ENCODE data around the gene PHLDA3.
A peak's percentile ranks its signal among the peaks of the same experiment; 100 is the strongest.

The PHLDA3 gene

GRCh38 chr1:201444792-201445191 is 24.2 kb downstream of the PHLDA3 start:
- DNase-seq (no peak), ATAC-seq (ENCODE audit: insufficient read depth, low read depth) (peak; percentile 39; the same call in 1 of the 3 replicates)
- H3K9me3 ChIP-seq (ENCODE audit: insufficient read depth, low read length, severe bottlenecking) = no peaks in the 10 kb centered on the region
- H3K27me3 ChIP-seq (ENCODE audit: insufficient read depth, low read length, poor library complexity) = peaks cover 3% of the 10 kb centered on the region
- TF ChIP-seq EZH2 (IDR thresholded peaks at IDR 0.05; ENCODE audit: borderline replicate concordance, low read depth, low read length, severe bottlenecking) = no peak
- TF ChIP-seq, protein P1, sequence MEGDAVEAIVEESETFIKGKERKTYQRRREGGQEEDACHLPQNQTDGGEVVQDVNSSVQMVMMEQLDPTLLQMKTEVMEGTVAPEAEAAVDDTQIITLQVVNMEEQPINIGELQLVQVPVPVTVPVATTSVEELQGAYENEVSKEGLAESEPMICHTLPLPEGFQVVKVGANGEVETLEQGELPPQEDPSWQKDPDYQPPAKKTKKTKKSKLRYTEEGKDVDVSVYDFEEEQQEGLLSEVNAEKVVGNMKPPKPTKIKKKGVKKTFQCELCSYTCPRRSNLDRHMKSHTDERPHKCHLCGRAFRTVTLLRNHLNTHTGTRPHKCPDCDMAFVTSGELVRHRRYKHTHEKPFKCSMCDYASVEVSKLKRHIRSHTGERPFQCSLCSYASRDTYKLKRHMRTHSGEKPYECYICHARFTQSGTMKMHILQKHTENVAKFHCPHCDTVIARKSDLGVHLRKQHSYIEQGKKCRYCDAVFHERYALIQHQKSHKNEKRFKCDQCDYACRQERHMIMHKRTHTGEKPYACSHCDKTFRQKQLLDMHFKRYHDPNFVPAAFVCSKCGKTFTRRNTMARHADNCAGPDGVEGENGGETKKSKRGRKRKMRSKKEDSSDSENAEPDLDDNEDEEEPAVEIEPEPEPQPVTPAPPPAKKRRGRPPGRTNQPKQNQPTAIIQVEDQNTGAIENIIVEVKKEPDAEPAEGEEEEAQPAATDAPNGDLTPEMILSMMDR (IDR thresholded peaks at IDR 0.05; ENCODE audit: borderline replicate concordance, extremely low read depth, low read length, poor library complexity, severe bottlenecking) = no peak
- no peak overlapping the region for H3K9ac ChIP-seq (ENCODE audit: low read depth, low read length)
- H3K4me2 ChIP-seq (ENCODE audit: insufficient read depth, low read length) = no peak overlapping the region
- H3K4me1 ChIP-seq (ENCODE audit: insufficient read depth, low read length) = peaks cover 4% of the 10 kb centered on the region; the same call in 1 of the 2 replicates
- H3K36me3 ChIP-seq (ENCODE audit: insufficient read depth, low read length) = no peaks in the 10 kb centered on the region
- no peak overlapping the region for H3K4me3 ChIP-seq (ENCODE audit: low read depth in 1 of 2, low read length in 2 of 2)
- H2AFZ ChIP-seq (ENCODE audit: low read depth, low read length) = no peak overlapping the region
- no peaks in the 10 kb centered on the region for H4K20me1 ChIP-seq (ENCODE audit: insufficient read depth, low read length)
- no peaks in the 10 kb centered on the region for H3K79me2 ChIP-seq (ENCODE audit: insufficient read depth, low read length)
- H3K27ac ChIP-seq (ENCODE audit: low read length) = no peak overlapping the region

DNA sequence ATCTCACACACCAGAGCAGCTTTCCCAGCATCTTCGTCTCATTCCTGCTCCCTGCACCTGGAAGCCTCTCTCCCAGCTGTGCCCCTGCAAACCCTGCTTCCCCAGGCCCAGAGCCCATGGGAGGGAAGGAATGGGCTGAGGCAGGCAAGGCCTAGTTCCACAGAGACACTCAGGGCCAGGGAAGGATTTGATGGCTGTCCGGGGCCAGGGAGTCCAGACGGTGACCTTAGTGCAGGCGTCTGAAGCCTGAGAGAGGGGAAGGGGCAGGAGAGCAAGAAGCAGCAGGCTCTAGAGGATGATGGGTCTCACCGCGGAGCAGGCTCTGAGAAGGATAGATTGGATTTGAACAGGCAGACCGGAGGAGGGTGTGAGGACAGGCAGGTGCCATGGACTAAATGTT is 25.2 kb downstream of the PHLDA3 start:
- Histone ChIP-seq H3K79me2 (ENCODE audit: insufficient read depth, low read length) (no peaks in the 10 kb centered on the region), H3K4me3 (ENCODE audit: low read depth in 1 of 2, low read length in 2 of 2) (no peak overlapping the region), H3K4me1 (ENCODE audit: insufficient read depth, low read length) (peaks cover 4% of the 10 kb centered on the region; the same call in 1 of the 2 replicates), H3K9ac (ENCODE audit: low read depth, low read length) (no peak overlapping the region), H3K27me3 (ENCODE audit: insufficient read depth, low read length, poor library complexity) (peaks cover 3% of the 10 kb centered on the region), H2AFZ (ENCODE audit: low read depth, low read length) (no peak overlapping the region), H3K9me3 (ENCODE audit: insufficient read depth, low read length, severe bottlenecking) (no peaks in the 10 kb centered on the region), H3K27ac (ENCODE audit: low read length) (no peak overlapping the region), H4K20me1 (ENCODE audit: insufficient read depth, low read length) (no peaks in the 10 kb centered on the region), H3K36me3 (ENCODE audit: insufficient read depth, low read length) (no peaks in the 10 kb centered on the region), H3K4me2 (ENCODE audit: insufficient read depth, low read length) (no peak overlapping the region)
- TF ChIP-seq, protein P1 (IDR thresholded peaks at IDR 0.05; ENCODE audit: borderline replicate concordance, extremely low read depth, low read length, poor library complexity, severe bottlenecking) = no peak
- TF ChIP-seq EZH2 (IDR thresholded peaks at IDR 0.05; ENCODE audit: borderline replicate concordance, low read depth, low read length, severe bottlenecking) = no peak
- ATAC-seq (ENCODE audit: insufficient read depth, low read depth) (no peak), DNase-seq (no peak)

- no peak overlapping the region for H2AFZ ChIP-seq (ENCODE audit: low read depth, low read length)
- H3K27me3 ChIP-seq (ENCODE audit: insufficient read depth, low read length, poor library complexity) = no peaks in the 10 kb centered on the region
- H3K79me2 ChIP-seq (ENCODE audit: insufficient read depth, low read length) = no peaks in the 10 kb centered on the region
- no peak overlapping the region for H3K27ac ChIP-seq (ENCODE audit: low read length)
- H3K9ac ChIP-seq (ENCODE audit: low read depth, low read length) = no peak overlapping the region
- no peak overlapping the region for H3K4me3 ChIP-seq (ENCODE audit: low read depth in 1 of 2, low read length in 2 of 2)
- H3K9me3 ChIP-seq (ENCODE audit: insufficient read depth, low read length, severe bottlenecking) = no peaks in the 10 kb centered on the region
- H3K36me3 ChIP-seq (ENCODE audit: insufficient read depth, low read length) = no peaks in the 10 kb centered on the region
- H4K20me1 ChIP-seq (ENCODE audit: insufficient read depth, low read length) = no peaks in the 10 kb centered on the region
- DNase-seq (no peak), ATAC-seq (ENCODE audit: insufficient read depth, low read depth) (no peak)
- H3K4me2 ChIP-seq (ENCODE audit: insufficient read depth, low read length) = no peak overlapping the region
- H3K4me1 ChIP-seq (ENCODE audit: insufficient read depth, low read length) = peaks cover 6% of the 10 kb centered on the region; the same call in 1 of the 2 replicates
- no peak for TF ChIP-seq EZH2 (IDR thresholded peaks at IDR 0.05; ENCODE audit: borderline replicate concordance, low read depth, low read length, severe bottlenecking)
- TF ChIP-seq, protein P1 (IDR thresholded peaks at IDR 0.05; ENCODE audit: borderline replicate concordance, extremely low read depth, low read length, poor library complexity, severe bottlenecking) = no peak
These were observed 32.0 kb downstream of the PHLDA3 start for GRCh38 chr1:201436969-201437368.

DNA sequence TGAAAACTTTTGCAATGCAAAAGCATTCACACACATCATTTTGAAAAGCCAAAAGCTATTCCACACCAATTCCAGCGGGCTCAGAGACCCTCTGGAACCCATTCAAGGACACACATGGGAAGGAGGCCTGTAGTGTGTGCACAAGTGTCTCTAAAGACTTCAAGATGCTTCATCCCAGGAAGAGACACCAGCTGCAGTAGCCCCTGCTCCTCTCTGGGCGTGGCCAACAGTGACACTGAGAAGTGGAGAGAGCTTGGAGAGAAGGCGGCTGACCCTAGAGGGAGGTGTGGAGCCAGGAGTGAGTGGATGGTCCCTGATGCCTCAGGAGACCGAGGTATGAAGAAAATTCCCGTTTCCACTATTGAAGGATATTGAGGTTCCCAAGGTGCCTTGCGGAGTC is 32.6 kb downstream of the PHLDA3 start:
- H3K4me2 ChIP-seq (ENCODE audit: insufficient read depth, low read length) = no peak overlapping the region
- H4K20me1 ChIP-seq (ENCODE audit: insufficient read depth, low read length) = no peaks in the 10 kb centered on the region
- no peak overlapping the region for H3K9ac ChIP-seq (ENCODE audit: low read depth, low read length)
- H3K27me3 ChIP-seq (ENCODE audit: insufficient read depth, low read length, poor library complexity) = no peaks in the 10 kb centered on the region
- H3K4me1 ChIP-seq (ENCODE audit: insufficient read depth, low read length) = peaks cover 6% of the 10 kb centered on the region; the same call in 1 of the 2 replicates
- no peaks in the 10 kb centered on the region for H3K9me3 ChIP-seq (ENCODE audit: insufficient read depth, low read length, severe bottlenecking)
- H3K79me2 ChIP-seq (ENCODE audit: insufficient read depth, low read length) = no peaks in the 10 kb centered on the region
- no peaks in the 10 kb centered on the region for H3K36me3 ChIP-seq (ENCODE audit: insufficient read depth, low read length)
- TF ChIP-seq, protein P1 (IDR thresholded peaks at IDR 0.05; ENCODE audit: borderline replicate concordance, extremely low read depth, low read length, poor library complexity, severe bottlenecking) = no peak
- no peak for TF ChIP-seq EZH2 (IDR thresholded peaks at IDR 0.05; ENCODE audit: borderline replicate concordance, low read depth, low read length, severe bottlenecking)
- no peak overlapping the region for H2AFZ ChIP-seq (ENCODE audit: low read depth, low read length)
- DNase-seq = no peak
- H3K27ac ChIP-seq (ENCODE audit: low read length) = no peak overlapping the region
- H3K4me3 ChIP-seq (ENCODE audit: low read depth in 1 of 2, low read length in 2 of 2) = no peak overlapping the region
- no peak for ATAC-seq (ENCODE audit: insufficient read depth, low read depth)

All from DND-41 (cell line).